GM19452 (cell line): Measurements from ENCODE around the gene CAMK2N2.

Experiments used
- ATAC-seq: cut with Tn5 transposase; IDR thresholded peaks from one replicate; pipeline ENCODE4 v1.9.1; 2021; ENCODE audit not compliant: unreplicated experiment

CAMK2N2 gene

DNA sequence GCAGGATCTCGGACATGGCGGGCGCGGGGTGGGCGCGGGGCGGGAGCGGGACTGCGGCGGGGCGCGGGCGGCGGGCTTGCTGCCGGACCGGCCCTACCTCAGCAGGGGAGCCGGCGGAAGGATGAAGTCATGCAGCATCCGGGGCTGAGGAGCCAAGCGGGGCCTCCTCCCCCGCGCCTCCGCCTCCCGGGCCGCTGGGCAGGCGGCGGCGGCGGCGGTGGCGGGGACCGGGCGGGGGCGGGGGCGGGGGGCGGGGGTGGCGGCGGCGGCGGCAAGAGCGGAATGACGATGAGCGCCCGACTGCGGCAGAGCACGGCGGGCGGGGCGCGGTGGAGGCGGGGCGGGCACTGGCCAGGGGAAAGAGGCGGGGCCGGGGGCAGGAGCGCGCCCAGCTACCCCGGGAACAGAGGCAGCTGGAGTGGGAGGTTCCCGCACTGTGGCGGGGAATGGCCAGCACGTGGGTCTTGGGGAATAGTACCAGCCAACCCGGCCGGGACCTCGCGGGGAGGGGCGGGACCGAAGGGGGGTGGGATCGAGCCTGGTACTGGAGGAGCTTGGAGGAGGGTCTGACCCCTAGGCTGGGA is at the start of gene CAMK2N2:
Gene CAMK2N2, minus strand, starts transcription at position 284 of the 584 bp plus-strand sequence. Its CDS starts 268 bp downstream, at position 16.
- no peak for ATAC-seq

DNA sequence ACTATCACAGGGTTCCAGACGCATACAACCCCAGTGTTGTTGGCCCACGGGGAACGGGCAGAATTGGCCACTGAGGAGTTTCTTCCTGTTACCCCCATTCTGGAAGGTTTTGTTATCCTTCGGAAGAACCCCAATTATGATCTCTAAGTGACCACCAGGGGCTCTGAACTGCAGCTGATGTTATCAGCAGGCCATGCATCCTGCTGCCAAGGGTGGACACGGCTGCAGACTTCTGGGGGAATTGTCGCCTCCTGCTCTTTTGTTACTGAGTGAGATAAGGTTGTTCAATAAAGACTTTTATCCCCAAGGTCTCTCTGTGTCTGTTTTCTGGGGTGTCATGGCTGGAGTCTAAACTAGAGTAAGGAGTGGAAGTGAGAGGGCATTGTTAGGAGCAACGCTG is 47.4 kb upstream of the CAMK2N2 start:
- no peak for ATAC-seq

DNA sequence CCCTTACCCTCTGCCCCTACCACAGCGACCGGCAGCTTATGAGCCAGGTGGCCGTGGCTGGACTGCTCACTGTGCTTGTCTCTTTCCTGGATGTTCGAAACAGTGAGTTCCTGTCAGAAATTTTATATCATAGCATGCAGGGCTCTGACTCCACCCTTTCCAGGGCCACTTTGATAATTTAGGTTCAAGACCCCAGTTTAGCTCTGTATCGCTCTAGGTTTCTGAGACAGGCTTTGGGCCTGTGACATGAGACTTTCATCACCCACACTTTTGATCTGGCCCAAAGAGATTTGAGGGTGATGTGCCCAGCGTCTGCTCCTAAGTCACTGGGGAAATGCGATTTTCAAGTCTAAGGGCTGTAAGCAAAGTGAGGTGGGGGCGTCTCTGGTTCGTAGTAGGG is 46.6 kb upstream of the CAMK2N2 start:
- ATAC-seq: no peak

DNA sequence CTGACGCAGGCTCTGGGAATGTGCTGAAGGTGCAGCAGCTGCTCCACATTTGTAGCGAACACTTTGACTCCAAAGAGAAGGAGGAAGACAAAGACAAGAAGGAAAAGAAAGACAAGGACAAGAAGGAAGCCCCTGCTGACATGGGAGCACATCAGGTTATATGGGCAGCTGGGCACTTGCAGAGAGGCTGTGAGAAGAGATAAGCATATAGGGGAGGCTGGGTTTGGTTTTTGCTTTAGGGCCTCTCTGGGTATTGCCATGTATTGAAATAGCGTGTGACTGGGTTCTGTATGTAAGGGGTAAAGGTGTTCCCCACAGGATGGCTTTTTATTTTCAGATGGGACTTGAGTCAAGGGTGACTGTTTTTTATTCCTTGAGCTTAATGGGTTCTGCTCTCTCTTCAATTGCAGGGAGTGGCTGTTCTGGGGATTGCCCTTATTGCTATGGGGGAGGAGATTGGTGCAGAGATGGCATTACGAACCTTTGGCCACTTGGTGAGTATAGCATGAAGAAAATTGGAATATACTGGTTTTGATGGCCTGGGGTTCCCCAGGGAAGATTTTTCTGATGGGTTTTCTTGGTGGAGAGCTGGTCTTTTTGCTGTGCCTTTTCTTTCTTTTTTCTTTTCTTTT is 45.1 kb upstream of the CAMK2N2 start:
- ATAC-seq: no peak

DNA sequence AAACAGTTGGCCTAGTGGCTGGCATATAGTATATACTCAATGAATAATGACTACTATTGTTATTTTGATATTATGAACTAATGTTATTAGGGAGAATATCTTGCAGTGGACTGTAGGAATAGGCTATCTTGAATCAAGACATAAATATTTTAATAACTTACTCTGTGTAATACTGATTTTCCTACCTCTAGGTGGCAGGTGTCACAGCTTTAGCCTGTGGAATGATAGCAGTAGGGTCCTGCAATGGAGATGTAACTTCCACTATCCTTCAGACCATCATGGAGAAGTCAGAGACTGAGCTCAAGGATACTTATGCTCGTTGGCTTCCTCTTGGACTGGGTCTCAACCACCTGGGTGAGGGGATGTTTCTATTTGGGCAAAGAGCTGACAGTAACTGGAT is 44.2 kb upstream of the CAMK2N2 start:
- ATAC-seq: no peak

DNA sequence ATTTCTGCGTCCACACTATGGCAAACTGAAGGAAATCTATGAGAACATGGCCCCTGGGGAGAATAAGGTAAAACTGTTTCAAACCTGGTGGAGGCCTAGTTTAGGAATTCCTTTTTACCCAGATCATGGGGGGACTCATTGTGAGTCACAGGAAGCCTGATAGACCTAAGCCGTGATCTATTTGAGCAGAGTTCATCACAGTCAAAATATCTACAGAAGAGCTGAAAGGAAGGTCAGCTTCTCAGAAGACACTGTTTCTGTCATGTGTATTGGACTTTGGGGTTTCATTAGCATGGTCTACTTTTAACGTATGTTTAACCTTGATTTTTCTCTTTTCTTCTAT is 39.0 kb upstream of the CAMK2N2 start:
- no peak for ATAC-seq

DNA sequence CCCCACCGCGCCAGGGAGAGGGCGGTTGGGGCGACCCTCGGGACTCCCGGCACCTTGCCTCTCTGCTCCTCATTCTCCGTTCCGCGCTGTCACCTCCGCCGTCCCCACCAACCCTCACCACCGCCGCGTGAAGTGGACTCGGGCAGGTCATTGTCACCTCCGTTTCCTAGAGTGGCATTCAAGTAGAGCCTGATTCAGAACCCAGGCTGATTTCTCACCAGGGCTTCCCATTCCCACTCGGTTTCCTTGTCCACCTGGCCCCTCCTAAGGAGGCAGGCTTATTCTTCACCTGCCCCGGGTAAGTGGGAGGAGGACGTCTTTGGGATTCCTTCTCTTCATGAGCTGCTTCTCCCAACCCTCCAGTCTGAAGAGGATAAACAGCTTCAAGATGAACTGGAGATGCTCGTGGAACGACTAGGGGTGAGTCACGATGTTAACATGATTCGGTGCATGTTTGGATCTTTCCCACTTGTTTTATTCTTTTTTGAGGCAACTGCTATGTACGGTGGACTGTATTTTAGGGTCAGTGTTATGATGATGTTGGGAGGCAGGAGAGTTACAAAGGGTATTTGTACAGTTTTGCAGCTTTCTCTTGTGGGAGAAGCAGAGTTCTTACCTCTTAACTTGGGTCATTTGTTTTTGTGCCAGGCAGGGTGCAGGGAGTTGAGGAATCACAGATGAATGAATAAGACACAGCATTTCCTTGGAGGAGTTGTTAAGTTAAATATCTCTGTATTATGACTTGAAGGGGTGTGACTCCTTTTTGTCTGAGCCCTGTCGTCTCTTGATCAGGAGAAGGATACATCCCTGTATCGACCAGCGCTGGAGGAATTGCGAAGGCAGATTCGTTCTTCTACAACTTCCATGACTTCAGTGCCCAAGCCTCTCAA is 38.4 kb upstream of the CAMK2N2 start:
- ATAC-seq: no peak

DNA sequence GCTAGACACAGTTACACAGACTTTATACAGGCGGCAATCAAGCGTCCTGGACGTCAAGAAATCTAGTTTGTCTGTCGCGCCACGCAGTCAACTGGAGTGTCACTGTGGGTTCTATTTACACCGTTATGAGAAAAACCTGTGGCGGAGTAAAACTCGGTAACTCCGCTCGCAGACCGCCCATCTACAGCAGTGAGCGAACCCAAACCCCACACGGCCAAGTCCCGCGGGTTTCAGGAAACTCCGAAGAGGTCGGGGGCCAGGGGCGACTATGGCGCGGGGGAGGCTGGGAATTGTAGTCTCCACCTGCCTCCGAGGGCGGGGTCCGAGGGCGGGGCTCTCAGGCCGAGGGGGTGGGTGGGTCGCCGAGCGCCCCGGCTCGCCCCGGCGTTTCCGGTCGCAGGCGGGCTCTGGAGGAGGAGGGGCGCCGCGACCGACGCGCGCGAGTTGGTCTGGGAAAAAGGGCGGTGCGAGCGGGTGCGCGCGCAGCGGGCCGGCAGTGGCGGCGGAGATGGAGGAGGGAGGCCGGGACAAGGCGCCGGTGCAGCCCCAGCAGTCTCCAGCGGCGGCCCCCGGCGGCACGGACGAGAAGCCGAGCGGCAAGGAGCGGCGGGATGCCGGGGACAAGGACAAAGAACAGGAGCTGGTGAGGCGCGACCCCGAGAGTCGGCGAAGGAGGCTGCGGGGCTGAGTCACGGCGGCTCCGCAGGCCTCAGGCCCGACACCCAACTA is 37.6 kb upstream of the CAMK2N2 start, which contains the start of gene PSMD2:
Gene PSMD2, plus strand, starts transcription at position 483 of the 729 bp plus-strand sequence. Its CDS starts 26 bp downstream, at position 509.
- ATAC-seq: peak; percentile 92

DNA sequence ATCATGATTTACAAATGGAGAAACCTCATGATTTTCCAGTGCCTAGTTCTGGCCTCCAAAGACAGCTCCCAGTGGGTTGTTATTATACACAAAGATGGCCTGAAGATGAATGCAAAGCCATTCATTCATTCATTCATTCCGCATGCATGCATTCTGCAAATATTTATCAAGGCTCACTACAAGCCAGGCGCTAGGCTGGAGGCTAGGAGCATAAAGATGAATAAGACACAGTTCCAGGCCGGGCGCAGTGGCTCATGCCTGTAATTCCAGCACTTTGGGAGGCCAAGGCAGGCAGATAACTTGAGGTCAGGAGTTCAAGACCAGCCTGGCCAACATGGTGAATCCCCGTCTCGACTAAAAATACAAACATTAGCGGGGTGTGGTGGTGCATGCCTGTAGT is 35.3 kb upstream of the CAMK2N2 start:
- ATAC-seq: no peak

DNA sequence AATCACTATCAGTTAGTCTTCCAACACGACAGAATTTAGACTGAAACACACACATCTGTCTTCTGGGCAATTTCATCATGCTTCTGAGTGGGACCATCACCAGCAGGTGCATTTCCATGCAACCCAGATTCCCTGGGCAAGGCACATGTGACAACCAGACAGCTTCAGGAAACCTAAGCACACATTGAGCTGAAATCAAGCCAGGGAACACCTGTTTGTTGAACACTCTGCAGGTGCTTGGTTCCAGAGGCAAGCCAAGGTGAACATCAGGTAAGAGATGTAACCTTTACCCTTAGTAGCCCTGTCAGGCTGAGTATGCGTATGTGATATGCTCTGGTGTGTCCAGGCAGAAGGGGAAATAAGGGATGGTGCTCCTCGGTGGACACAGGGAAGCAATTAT is 34.4 kb upstream of the CAMK2N2 start:
- no peak for ATAC-seq

DNA sequence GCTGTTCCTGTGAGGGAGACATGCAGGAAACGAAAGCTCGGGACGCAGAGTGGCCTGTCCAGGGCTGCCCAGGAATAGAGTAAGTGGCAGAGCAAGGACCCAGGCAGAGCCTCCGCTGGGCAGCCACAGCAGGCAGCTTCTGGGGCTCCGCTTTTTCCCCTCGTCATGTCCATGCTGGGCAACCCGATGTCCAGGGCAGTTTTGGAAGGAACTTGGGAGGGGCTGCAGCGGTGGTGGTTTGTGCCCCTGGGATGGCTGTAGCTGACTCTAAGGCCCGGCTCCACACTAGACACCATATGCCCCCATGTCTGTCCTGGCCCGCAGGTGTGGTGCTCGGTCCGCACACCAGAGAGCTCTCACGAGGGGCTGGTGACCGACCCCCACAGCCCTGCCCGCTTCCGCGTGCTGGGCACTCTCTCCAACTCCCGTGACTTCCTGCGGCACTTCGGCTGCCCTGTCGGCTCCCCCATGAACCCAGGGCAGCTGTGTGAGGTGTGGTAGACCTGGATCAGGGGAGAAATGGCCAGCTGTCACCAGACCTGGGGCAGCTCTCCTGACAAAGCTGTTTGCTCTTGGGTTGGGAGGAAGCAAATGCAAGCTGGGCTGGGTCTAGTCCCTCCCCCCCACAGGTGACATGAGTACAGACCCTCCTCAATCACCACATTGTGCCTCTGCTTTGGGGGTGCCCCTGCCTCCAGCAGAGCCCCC is 30.5 kb upstream of the CAMK2N2 start:
- no peak for ATAC-seq

DNA sequence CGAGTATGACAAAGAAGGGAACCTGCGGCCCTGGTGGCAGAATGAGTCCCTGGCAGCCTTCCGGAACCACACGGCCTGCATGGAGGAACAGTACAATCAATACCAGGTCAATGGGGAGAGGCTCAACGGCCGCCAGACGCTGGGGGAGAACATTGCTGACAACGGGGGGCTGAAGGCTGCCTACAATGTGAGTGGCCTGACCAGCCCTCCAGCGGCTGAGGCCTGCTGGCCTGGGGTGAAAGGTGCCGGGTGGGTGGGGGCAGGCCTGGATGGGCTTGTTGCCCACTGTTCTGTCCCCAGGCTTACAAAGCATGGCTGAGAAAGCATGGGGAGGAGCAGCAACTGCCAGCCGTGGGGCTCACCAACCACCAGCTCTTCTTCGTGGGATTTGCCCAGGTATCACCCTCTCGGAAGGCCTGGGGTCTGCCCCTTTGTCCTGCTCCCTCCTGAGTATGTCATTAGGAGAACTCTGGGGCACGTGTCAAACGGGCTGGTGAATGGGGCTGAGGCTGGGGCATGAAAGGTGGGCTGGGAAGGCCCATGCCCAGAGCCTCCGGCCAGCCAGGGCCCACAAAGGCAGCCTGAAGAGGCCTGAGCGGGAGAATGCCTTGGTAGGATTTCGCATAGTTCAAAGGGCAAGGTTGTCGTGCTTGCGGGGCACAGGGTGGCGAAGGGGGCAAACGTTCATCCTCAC is 29.8 kb upstream of the CAMK2N2 start:
- no peak for ATAC-seq

DNA sequence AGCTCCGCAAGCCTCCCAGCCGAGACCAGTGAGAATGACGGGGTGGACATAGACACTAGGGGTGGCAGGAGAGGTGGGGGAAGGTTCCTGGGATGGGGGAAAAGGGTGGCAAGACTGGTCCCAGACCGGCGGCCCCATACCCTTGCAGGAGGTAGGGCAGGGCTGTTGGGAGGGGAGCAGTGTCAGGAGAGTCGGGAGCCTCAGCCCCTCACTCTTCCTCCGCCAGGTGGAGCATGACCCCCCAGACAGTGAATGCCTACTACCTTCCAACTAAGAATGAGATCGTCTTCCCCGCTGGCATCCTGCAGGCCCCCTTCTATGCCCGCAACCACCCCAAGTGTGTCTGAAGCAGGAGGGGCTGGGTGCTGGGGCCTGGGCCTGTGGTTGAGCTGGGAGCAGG is 29.0 kb upstream of the CAMK2N2 start:
- no peak for ATAC-seq

DNA sequence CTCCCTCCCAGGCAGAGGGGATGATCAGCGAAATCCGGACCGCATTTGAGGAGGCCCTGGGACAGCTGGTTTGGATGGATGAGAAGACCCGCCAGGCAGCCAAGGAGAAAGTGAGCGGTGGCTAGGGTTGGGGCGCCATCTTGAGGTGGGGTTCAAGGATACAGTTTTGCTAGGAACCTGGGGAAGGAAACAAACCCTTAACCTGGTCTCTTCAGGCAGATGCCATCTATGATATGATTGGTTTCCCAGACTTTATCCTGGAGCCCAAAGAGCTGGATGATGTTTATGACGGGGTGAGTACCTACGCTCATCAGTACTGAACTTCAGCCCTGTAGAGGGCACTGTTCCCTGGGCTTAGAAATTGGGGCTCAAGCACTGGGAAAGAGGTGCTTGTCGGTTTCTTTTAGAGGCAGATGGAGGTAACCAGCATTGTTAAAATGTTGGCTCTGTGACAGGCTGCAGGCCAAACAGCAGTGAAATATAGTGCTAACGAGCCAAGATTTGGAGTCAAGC is 28.1 kb upstream of the CAMK2N2 start:
- no peak for ATAC-seq

DNA sequence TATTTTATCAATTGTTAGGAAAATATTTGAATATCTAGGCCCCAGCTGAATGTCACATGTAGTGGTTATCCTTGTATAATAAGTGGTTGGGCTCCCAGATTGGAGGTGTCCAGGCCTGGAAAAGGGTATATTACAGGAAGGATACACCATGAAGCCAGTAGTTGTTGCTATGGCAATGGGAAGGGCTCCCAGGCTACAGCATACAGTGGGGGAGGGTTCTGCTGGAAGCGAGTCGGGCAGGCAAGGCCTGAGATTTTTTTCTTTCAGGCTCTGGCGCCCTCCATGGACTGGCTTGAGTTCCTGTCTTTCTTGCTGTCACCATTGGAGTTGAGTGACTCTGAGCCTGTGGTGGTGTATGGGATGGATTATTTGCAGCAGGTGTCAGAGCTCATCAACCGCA is 23.3 kb upstream of the CAMK2N2 start:
- ATAC-seq: no peak

DNA sequence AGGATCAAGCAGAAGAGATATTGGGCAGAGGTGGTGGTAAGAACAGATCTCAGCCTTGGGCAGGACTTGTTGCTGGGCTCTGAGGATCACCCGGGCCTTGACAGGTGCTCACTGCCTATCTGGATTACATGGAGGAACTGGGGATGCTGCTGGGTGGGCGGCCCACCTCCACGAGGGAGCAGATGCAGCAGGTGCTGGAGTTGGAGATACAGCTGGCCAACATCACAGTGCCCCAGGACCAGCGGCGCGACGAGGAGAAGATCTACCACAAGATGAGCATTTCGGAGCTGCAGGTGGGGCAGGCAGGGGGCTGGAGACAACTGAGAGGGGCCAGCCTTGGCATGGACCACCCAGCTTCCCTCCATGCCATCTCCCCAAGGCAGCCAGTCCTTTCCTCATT is 22.3 kb upstream of the CAMK2N2 start:
- ATAC-seq: no peak

DNA sequence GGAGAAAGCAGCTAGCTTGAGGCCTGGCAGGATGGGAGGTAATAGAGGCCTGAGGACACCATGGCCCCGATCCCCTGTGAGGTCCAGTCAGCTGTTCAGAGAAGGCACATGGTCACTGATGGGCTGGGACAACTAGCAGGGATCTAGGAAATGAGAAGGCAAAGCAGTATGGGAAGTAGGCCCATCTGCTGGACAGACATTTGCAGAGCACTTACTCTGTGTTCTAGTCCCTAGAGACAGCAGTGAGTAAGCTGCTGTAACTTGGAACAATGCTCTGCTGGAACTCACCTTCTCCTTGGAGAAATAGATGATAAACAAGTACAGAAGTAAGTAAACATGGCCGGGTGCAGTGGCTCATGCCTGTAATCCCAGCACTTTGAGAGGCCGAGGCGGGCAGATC is 21.6 kb upstream of the CAMK2N2 start:
- no peak for ATAC-seq

DNA sequence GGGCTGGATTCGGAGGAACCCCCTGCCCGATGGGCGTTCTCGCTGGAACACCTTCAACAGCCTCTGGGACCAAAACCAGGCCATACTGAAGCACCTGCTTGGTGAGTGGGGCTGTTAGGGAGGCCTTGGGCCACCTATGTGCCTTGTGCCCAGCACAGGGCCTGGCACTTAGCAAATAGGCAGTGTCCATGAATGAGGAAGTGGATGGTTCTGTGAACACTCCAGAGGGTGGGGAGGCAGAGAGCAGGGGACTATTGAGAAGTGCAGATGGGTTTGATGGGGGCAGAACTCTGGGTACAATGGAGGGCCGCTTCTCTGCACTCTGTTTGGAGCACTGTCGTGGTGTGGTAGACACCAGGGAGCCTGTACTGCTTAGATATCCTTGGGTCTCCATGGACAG is 16.0 kb upstream of the CAMK2N2 start:
- no peak for ATAC-seq

DNA sequence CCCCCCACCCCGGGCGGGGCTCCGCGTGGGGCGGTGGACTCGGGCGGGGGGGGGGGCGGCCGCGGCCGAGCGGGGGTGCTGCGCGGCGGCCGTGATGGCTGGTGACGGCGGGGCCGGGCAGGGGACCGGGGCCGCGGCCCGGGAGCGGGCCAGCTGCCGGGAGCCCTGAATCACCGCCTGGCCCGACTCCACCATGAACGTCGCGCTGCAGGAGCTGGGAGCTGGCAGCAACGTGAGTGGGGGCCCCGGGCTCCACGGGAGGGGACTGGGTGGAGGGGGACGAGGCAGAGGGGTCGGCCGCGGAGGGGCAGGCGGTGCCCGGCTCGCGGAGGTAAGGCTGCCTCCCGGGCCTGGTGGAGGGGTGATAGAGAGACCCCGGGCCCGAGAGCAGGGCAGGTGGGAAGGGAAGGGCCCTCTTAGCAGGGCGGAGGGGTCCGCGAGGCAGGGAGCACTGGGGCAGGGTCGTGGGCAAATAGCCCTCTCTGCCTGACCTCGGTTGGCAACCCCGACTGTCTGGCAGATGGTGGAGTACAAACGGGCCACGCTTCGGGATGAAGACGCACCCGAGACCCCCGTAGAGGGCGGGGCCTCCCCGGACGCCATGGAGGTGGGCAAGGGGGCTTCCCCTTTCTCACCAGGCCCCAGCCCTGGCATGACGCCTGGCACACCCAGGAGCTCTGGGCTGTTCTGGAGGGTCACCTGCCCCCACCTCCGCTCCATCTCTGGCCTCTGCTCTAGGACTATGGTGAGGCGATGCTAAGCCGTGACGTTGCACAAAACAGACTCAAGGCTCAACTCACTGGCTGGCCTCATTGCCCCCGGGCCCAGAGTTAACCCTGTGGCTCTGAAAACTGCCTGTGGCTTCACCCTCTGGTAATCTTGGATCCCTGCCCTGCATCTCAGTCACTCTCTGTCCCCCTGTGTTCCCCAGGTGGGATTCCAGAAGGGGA is 14.9 kb upstream of the CAMK2N2 start, which contains the start of gene ECE2:
Gene ECE2, plus strand, starts transcription at position 62 of the 950 bp plus-strand sequence. Its CDS starts 132 bp downstream, at position 194.
- no peak for ATAC-seq
